CD1c-positive myeloid dendritic cell (primary cell): Measurements from ENCODE around the gene PARM1.

Experiments used
- DNase-seq: peaks from one replicate; pipeline ENCODE4 v3.0.0-alpha.2; 2016; ENCODE audit errors: extremely low spot score

Gene PARM1

DNA sequence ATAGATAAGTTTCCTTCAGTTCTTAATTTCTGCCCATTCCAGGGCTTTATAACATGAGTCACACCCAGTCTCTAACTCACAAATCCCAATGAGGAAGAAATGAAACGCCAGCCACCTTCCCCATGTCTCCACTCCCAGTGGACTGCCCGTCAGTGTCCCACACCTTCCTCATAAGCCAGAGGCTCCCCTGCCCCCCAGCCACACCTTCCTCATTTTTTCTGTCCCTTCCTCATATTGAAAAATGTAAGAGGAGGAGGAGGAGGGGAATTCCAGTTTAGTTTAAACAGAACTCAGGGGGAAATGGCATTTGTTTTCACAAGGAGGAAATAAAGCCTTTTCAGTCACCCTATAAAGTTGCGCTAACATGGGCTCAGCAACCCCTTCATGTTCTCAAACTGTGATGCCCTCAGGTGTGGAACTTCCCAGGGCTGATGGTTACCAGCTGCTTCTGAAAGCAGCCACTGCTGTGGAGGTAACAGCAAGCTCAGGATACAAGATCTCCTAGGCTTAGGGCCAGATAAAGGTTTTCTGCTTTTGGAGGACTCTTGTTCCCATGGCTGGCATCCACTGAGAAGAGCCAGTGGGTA is 97.8 kb downstream of the PARM1 start:
- DNase-seq = peak; percentile 86

DNA sequence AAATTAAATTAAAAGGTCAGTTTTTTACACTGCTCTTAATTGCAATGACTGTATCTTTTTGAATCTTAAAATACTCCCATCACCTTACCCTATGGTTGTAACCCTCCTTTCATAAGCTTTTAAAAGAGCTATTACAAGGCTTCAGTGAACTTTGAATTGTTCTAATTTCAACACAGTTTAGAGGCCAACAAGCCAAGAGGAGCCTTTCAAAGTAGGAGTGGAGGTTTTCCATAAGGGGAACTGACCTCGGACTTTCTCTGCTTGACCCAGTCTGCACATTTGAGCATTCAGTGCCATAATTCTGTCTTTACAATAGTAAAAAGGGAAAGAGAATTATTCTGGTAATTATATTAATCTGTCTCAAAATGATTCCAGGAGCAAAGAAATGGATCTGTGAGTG is 98.9 kb downstream of the PARM1 start:
- DNase-seq = peak; percentile 27

DNA sequence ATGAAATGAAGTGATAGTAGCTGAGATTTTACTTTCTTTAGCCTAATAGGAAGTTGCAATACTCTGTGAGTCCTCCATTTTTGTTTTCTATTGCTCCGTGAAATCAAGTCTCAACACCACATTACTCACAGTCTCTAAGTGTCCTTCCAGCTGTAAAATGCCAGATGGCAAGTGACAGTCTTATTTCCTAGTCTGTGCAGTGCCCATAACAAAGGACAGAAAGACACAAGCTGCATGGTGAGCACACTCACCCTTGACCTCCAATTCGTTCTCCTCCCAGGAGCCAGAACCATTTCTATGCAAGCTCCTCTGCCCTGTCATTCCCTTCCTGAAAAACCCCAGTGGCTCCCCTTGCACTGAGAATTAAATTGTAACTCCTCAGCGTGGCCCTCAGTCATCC is 101.6 kb downstream of the PARM1 start:
- no peak for DNase-seq

DNA sequence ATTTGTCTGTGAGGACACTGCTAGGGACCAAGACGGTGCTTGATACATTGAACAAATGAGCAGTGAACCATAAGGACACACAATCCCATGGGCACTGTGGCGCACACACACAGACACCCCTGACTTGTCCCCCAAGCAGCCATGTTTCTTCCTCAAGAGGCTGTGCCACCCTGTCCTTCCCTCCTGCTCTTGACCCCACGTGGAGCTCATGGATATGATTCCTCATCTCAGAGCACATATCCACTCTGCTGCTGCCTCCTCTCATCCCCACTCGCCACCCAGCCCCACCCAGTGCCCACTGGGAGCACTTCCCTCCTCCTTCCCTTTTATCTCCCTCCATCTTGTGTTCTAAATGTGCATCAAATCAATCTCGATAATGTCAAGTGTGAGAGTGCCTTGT is 102.4 kb downstream of the PARM1 start:
- DNase-seq = no peak

DNA sequence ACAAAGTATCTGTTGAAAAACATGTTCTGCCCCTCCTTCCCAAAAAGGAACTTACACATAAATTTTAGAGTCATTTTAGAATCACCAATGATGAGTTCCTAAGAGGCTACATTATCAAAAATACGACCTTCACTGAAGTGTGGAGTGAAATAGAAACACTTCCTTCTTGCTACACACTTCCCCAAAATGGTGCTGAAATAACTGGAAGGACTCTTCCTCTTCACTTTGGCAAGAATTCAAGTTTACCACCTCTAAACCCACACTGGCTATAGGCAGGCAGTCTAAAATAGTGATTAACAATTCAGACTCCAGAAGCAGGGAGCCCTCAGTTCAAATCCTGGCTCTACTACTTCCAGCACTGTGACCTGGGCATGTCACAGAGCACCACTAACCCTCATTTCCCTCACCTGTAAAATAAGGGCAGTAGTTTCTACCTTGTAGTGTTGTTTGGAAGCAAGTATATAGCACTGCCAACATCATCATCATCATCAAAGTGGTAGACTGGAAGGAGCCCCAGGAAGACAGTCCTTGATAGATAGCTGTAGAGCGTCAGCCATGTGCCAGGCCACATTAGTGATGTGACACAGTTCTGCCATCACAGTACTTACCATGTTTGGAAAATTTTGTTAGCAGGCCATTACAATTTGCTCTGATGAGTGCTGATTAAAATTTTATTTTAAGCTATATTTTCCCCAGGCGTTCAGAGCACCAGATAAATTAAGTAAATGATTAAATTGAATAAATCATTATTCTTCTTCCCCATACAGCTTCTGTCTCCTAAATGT is 103.3 kb downstream of the PARM1 start:
- DNase-seq = peak; percentile 77

DNA sequence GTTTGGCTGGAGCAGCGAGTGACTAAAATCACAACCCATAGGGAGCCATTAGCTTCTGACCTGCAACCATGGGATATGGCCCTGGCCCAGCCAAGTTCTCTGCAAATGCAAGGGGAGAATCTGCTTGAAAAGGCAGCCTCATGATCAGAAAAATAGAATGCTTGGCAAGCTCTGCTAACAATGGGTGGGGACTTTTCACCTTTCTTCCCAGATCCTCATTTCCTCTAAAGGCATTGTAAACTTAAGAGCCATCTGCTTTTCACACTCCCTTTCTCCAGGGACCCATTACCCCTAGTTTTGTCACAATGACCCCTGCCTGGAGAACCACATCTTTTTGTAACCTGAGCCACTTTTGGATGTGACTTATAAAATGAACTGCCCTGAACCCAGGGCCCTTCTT is 104.3 kb downstream of the PARM1 start:
- no peak for DNase-seq

DNA sequence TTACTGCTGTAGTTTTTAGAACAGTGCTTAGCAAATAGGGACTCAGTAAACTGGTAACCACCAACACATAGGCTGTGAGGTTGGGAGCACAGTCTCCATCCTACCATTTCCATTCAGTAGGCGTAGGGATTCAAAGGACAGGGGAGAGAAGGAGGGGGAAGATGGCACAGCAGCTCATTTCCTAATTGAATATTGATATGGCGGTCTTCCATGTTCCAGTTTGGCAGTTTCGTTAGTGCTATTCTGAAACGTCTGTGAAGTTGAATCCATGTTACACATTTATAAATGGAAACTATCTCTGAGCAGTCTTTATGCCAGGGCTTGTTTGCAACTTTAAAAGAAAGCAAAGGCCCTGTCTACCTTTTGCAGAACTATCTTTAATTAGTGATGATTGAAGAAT is 105.5 kb downstream of the PARM1 start:
- DNase-seq = no peak

DNA sequence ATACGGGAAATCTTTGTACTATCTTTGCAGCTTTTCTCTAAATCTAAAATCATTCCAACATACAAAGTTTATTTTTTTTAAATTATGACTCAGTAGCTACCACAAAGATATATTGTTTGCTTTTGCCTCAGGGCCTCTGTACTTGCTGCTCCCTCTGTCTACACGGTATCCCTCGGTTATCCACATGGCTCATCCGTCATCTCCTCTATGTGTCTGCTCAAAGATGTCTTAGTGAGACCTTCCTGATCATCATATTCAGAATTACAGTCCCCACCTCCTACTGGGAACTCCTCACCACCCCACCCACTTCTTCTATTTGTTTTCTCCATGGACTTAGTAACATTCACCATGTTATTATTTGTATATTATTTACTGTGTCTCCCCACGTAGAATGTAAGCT is 107.8 kb downstream of the PARM1 start:
- no peak for DNase-seq

DNA sequence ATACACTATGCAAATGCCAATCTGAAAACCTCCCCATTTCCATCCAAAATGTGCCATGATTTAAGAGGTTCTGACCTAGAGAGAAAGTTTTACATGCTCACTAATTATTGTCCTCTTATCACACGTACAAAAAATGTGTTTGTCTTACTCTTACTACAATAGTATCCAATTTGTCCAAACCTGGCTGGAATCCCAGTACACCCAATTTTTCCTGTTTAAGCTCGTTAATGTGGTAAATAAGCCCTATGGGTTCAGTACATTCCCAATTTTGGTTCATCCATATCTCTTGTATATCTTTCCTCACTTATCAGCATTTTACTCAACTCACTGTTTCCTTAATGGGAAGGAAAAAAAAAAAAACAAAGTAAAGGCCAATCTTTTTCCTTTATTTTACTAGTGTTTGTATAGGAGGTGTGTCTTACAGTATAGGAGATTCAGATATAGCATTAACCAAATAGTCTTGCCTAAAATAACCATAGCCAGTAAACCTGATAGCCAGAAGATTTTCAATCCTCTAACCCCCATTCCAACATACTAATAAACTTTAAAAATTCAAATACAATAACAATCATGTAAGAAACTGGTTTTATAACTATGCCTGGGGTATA is 109.8 kb downstream of the PARM1 start:
- no peak for DNase-seq

DNA sequence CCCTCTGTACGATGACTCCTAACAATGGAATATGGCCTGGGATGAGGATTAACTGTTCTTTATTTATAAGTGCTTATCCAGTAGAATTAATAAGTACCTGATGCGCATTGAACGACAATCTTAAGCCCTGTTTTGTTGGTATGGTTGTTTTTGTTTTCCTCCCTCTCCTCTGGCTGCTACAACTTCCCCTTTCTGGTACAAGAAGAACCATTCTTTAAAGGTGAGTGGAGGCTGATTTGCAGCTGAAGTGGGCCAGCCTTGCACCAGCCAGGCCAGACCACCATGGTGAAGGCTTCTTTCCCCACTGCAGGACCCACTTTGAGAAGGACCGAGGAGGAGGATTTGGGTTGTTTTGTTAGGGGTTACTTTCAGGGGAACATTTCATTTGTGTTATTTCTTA is 113.3 kb downstream of the PARM1 start:
- DNase-seq = no peak

DNA sequence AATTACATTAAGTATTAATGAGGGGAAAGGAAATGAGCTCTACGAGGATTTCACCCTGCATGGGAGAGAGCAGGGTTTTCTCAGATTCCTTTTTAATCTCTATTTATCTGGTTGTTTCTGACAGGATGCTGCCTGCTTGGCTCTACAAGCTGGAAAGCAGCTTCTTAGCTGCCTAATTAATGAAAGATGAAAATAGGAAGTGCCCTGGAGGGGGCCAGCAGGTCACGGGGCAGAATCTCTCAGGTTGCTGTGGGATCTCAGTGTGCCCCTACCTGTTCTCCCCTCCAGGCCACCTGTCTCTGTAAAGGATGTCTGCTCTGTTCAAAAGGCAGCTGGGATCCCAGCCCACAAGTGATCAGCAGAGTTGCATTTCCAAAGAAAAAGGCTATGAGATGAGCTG is 113.7 kb downstream of the PARM1 start:
- DNase-seq = no peak

DNA sequence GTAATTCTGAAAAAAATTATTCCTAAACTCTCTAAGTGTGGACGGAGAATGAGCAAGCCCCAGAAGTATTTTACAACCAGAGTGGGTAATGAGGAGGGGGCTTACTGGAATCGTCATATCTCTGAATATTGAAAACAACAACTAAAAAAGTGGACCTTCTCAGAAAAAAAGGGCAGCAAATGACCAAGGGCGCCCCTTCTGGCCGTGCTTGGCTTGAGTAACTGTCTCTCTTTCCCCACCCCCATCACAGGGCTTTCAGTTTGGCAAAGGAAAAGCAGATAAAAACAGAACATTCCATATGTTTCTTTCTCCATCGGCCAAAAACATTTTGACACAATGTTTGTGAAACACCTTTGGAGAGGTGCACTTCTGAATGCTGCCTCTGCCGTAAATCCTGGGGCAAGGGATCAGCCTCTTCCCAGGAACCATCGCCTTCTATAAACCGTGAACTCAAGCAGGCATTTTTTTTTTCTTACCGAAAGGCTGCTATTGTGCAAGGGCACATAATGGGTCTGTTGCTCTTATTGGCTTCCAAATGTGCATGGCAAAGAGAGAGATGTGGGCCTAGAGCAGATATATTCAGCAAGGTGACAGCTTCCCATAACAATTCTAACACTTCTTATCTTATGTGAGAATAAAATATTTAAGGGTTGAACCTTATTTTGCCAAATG is 115.4 kb downstream of the PARM1 start:
- DNase-seq = no peak

DNA sequence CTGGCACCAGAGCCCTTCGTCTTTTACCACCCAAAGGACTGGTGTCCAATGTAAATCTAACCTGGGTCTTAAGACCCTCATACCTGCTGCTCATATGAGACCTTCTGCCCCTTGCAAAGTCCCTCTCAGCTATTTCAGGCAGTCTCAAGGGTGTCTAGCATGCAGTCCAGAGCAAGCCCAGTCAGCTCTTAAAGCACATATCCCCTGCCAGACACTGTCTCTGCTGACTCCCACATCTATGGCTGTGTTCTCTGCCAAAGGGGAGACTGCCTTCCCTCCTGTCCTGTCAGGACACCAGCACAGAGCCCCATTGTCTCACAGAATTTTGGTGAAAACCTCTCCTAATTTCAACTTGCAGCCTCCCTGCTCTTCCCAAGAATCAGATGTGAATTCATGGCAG is 118.5 kb downstream of the PARM1 start:
- DNase-seq = no peak

DNA sequence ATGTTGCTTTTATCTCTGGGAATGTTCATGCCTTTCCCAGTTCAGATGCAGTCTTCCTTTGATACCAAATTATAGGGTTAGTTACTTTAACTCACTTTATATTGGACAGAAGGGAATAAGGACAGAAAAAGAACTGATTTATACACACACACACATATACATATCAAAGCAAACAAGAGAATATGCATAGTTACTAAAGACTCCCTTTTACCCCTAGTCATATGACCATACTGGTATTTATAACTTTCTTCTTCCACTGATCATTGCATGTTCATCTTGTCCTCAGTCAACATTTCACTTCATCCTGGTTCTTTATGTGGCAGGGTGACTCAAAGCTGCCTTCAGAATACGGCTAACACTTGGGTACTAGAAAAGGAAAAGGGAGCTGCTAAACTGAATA is 120.4 kb downstream of the PARM1 start:
- no peak for DNase-seq

DNA sequence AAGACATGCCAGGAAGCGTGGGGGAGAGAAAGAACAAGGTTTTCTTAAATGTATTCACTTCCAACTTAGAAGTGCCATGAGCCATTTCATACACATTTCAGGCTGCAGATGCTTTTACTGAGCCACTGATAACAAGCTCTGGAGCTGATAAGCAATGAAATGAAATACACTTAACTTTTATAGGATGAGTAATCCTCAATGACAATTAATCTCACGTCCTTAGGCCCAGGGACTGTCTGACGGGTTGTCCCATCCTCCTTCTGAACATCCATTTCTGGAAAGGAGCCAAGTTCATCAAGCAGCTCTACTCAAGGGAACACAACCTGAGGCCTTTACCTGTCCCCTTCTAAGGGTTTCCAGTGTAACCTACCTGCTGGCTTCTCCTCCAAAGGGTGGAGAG is 121.2 kb downstream of the PARM1 start:
- DNase-seq = no peak

DNA sequence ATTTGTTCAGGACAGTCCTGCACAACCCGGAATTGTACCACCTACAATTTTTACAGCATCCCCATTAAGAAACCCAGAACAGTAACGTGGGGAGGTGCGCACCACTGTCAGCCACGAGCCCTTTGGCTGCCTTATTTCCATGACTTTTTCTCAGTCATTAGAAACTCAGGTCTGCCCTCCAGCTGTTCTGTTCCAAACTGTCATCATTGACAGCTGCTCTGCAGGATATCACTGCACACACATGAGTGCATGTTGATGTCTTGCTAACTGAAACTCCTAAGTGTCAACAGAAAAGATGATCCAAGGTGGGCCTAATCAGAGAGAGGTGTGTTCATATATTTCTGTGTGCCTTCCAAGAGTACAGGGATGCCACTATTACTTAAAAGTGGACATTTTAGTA is 123.4 kb downstream of the PARM1 start:
- no peak for DNase-seq

DNA sequence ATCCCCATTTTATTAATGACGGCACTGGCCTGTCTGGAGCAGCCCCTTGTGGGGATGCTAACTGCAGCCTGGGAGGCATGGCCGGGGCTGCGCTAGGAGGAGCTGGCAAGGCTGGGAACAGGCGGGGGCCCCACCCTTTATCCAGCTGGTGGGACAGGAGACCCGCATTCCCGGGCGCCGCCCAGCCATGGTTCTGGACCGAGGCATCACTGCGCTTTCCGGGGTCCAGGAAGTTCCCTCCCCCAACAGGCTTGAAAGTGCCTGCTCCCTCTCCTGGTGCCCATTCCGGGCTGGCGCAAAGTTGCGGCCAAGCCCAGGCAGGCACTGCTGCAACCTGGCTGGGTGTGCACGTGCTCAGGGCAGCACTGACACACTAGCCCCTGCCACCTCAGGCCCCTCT is 124.5 kb downstream of the PARM1 start:
- no peak for DNase-seq

DNA sequence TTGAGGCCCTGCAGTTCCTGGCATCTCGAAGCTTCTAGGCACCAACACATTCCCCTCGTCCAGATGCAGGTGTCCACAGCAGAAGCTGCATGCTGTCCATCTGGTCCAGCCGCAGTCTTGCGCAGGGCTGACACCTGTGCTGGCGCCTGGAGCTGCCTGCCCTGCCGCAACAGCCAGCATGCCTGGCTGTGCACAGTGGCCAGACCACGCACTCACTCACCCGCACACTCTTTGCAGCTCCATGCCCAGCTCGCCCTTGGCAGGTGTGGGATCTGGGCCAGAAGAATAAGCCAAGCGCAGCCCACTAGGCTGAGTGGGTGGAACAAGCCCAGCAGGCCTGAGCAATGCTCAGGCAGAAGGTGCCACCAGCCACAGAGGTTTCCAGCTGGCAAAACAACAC is 125.6 kb downstream of the PARM1 start:
- DNase-seq = no peak

DNA sequence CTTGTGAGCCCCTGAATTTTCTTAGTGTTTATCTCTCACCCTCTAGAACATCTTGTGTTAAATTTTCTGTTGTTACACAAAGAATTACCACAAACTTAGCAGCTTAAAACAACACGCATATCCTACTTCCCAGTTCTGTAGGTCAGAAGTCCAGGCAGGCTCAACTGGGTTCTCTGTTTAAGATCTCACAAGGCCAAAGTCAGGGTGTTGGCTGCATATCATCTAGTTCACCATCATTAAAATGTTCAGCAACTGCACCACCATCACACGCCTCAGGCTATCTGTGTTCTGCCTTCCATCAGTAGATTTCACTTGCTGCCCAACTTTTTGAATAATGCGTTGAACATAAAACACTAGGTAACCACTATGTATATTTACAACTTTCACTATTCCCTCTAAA is 130.5 kb downstream of the PARM1 start:
- DNase-seq = no peak

DNA sequence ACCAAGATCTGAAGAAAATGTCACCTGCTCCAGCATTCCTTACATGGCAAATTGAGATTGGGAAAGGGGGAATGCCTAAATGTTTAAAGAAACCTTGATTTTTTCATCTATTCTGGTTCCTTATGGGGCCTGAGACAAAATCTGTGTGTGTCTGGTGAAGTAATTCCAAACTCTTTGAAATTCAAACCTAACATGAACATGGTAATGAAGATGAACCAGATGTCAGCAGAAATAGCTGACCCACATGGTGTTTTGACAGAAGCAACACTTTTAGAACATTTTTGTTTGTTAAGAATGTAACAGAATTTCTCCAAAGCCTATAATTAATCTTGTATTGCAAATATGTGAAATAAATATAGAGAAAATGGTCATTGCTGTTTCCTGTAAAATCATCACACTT is 133.0 kb downstream of the PARM1 start:
- no peak for DNase-seq

DNA sequence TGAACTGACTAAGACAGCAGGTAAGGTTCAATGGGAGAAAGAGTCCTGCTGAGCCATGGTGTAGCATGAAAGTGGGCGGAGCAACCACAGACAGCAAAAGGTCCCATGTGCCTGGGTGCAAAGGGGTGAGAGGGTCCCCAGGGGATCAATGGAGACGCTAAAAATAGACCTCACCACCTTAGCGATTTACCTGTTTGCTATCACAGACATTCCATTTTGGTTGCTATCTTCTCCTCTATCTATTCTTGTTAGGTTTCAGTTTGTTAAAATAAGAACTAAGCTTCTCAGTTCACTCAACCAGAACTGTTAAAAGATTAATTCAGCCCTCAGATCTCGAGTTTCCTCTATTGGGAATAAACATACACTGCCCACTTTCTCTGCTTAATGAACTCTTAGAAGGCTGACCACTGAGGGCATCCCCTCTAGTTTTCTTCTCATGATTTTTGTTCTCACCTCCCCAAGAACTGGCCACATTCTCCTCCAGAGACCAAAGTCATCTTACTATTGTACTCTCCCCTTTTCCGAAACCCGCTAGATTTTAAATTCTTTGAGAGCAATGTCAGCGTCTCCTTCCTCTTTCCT is 136.7 kb downstream of the PARM1 start:
- no peak for DNase-seq

DNA sequence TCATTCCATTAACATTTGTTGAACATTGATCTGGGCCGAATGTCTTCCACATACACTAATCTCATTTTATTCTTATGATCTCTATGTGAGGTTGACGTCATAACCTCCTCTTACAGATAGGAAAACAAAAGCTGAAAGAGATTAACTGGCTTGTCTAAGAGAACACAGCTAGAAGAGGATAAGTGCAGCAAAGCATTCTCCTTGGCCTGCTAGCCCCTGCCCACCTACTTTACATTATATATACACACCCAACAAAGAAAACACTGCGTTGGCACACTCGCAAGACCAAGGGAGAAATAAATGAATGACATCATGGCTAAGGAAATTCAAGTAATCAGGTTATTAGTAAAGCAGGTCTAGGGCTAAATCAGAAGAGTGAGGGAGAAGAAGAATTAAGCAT is 138.4 kb downstream of the PARM1 start:
- no peak for DNase-seq

DNA sequence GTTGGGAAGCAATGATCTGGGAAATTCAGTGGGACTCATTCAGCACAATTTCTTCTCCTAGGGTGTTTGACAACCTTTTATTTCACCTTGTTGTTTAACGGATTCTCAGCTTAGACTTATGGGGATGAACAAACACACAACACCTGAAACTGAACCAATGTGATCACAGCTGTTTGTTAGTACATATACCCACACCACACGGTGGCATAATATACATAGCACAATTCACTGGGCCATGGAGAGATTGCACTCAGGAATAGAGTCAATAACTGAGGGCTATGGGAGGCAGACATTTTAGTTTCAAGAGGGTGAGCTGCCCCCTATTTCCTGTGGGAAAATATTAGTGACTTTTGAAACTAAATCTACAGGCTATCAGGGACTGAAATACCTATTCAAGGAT is 148.0 kb downstream of the PARM1 start:
- no peak for DNase-seq
